Ammon's horn (tissue), 1 donor: ENCODE results near the gene NEMP2.
A peak's percentile ranks its signal among the peaks of the same experiment; 100 is the strongest.
"Not testable (repeated sequence)": the region's sequence is repeated elsewhere in the genome, so short reads cannot be mapped to it uniquely, and the experiment has no call there.

ENCODE experiments used
- DNase-seq: peaks from one replicate; pipeline ENCODE4 v3.0.0-alpha.2; 2016; ENCODE audit warnings: low spot score

NEMP2 gene

DNA sequence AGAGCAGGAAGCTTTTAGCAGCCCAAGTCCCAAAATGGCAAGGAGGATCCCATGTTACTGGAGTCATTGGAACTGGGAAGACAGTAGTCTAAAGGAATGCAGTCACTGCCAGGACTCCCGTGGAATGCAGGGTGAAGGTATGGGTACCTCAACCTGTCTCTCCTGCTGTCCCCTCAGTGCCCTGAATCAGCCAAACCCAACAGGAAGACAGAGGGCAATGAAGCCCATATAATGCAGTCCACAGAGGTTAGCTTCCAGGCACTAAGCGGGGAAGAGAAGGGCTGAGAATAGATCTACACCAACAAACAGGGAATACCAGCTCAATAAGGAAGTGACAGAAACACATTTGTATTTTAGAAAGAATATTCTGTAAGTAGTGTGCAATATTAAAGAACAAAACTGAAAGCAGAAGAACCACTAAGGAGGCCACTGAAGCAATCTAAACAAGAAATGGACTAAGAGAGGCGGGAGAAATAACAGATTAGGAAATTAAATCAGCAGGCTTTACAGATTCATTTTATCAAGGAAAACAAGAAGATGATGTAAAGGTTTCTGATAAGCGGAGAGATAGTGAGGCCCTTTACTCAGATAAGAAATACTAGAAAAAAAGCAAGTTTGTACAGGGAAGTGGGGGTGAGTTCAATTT, 8.3 kb downstream of the NEMP2 start:
- no peak for DNase-seq

DNA sequence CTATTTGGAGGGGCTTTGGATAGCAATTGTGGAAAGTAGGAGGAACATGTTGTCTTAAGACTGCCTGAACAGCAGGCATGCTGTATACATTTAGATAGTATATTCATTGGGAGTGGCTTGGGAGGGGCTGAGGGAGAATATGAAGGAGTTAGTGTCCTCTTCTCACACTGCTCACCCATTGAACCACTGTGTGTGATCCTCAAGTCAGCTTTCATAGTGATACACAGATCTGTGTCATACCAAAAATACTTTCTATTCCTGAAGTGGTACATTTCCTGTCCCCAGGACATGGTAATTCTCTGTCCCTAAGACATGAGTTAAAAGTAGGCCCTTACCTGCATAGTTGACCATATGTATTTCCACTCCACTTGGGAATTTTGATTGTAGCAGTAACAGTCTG, 9.6 kb downstream of the NEMP2 start:
- DNase-seq: no peak

DNA sequence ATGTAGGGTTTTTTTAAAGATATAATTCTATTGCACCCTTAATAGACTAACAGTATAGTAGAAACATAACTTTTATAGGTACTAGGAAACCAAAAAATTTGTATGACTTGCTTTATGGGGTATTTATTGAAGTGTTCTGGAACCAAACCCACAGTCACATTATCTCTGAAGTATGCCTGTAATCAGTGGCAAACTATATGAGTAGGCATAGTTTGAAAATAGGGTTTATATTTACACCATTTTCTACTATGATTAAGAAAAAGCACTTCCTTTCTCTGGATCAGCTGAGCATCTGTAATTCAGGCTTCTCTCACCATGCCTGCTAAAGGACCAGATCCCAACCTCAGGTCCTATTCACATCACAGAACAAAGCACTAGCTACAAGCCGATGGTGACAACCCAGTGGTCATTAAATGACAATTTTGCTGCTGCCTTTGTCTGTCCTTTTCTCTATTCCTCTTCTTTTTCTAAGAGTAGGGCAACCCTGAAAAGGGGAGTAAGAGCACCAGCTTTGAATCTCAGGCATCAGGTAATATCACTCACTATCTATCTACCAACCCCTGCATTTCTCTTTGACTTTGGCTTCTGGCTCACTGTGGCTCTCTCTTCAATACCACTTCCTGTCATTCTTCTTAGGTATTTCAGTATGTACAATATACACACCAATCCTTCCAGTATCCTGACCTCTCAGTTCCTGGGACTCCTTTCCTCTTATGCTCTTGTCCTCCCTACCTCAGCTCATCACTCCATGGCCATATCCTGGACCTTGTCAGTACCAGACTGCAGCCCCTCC, 14.4 kb downstream of the NEMP2 start:
- DNase-seq: no peak

DNA sequence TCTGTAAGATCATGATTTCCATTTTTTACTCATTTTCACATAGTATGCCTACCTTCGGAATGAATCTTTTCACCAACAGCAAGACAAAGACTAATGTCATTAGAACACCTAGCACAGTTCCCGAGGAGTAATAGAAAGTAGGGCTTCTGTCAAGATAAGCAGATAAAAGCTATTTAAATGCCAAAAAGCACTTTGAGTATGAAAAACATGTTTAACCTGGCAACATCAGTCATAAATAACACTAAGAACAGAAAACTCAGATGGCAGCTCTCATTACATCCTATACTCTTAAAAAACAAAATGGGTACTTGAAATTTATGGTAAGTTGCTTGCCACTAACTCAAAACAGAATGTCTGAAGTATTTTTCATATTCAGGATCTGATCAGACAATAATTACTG, 17.1 kb downstream of the NEMP2 start:
- DNase-seq: no peak

DNA sequence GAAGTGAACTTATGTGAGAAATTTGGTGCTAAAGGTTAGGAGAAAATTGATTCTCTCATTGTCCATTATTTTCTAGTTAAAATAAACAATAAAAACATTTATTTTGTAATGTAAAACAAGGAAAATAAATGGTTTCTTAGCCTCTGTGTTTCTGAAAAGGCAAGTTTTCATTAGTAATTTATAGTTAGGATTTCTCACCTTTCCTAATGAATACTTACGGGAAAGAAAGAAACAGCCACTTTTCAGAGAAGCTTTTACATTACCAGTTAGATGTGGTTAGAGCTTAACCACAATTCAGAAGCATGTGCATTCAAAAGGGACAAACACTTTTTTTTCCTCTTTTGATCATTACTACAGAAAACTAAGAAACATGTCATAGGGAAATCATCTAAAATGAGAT, 18.8 kb downstream of the NEMP2 start:
- DNase-seq: no peak

DNA sequence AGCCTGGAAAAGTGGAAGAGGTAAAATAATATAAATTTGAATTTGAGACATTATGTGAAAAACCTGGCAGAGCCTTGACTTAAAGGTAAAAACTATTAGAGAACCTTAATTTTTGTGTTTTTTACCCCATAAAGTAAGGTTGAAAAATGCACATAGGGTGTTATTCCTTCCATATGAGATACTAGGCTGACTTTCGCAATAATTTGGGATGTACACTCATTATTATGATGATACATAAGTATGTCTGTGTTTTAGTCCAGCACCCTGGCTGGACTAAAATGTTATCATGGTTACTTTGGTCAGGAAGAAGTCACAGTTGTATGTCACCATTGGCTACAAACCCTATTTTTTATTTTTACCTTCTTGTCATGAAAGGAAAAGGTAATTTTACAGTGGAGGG, 19.8 kb downstream of the NEMP2 start:
- no peak for DNase-seq

DNA sequence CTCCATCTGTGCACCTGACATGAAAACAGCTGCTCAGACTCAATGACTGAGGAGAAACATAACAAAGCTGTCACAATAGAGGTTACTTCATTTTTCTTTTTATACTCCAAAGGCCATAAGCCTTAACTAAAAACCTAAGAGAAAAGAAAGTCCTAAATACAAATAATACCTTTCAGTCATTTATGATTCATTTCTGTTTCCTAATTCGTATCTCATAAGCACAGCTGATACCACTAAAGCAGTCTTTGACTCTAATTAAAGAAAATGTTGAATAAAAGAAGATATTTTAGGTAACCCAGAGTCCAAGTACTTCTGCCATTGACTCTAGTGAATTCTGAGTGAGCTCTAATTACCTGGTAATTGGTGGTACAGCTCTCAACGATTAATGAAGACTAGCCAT, 20.6 kb downstream of the NEMP2 start:
- no peak for DNase-seq

DNA sequence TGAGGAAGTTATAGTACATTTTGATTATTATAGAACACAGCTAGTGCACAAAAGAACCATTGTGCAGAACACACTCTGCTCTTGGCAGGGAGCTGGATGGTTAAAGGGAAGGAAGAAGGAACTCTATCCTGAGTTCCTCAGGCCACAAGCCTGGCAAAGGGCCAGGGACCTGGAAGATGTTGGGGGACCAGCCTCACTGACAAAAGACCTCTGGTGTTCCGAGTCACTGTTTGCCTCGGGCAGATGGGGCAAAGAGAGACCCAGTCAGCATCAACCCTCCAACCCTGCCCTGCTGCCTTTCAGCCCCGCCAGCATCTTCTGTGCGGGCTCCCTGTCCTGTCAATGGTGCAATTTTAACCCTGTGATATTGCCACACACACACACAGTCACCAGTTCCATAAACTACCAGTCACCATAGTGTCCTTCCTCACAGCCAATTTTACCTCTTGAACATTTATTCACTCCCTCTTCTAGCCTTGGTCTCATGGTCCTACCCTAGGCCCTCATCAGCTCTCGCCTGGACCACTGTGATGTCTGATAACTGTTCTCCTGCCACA, 21.9 kb downstream of the NEMP2 start:
- DNase-seq: no peak

DNA sequence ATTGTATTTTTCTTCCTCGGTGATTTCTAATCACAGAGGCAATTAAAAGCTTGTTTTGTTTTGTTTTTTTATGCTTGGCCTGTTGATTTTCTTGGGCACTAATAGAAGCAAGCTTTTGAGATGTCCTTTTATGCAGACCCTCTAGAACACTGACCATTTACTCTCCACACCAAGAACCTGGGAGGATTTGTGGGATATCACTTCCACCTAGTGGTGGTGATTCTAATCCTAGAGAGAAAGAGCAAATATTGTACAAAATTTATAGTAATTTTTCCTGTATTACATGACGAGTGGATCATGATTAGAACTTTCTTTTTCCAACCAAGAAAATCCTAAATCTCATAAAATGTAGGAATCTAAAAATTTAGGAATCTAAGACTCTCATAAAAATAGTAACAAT, 23.4 kb downstream of the NEMP2 start:
- DNase-seq: peak; percentile 37

DNA sequence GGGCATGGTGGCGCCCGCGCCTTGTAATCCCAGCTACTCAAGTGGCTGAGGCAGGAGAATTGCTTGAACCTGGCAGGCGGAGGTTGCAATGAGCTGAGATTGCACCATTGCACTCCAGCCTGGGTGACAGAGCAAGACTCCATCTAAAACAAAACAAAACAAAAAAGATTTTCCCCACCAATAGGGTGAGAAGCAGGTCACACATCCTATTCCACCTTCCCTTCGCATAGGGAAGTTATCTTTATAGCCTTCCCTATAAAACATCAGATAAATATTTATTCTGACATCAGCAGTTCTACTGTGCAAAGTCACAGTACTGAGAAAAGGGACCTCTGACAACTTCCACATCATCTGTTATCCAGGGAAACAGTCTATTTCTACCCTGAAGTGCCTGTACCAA, 24.6 kb downstream of the NEMP2 start:
- DNase-seq: not testable (repeated sequence)

DNA sequence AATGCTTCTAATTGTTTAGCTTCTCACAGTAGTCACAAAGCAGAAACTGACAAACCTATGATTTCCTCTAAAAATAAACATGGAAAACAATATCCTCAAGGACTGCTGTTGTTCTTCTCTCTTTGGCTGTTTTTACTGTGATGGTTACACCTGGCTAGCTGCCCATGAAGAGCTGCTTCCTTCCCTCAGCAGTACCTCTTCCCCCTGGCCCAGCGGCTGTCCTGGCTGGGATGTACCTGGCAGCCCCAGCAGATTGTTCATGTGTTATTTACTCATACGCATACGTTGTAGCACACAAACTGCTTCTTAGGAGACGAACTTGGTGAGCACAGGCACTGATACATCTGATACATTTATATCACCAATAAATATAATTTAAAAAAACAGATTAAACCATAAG, 27.4 kb downstream of the NEMP2 start:
- DNase-seq: no peak

DNA sequence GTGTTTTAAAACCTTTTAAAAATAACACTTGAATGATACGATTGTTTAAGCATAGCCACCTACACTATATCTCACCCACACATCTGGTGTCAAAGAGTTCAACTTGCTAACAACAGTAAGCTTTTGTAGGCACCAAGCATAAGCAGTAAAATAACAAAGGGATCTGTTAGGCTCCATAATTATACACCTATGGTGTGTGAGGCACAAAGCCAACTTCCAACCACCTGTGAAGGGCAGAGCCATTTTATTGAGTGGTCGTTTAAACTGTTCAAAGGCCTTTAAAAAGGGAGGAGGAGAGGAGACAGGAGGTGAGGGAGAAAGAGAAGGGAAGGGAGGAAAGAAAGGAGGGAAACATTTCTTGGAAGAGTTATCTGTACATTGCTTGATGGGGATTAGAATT, 27.9 kb downstream of the NEMP2 start:
- DNase-seq: no peak

DNA sequence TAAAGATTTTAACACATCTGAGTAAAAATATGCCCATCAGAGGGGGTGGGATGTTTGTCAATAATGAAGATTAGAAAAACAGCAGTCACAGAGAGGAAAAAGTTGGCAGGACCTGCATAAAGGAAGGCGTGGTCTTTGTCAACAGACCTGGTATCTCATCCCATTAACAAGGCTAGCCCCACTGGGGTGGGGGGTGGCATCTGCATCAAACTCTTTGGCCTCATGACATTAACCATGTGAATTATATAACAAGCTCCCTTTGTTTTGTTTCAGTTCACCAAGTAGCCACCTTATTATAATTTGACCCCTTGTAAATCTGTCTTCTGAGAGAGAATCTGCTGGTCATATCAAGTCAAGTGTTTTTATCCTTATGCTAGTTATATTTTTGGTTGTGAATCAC, 28.8 kb downstream of the NEMP2 start:
- DNase-seq: no peak

DNA sequence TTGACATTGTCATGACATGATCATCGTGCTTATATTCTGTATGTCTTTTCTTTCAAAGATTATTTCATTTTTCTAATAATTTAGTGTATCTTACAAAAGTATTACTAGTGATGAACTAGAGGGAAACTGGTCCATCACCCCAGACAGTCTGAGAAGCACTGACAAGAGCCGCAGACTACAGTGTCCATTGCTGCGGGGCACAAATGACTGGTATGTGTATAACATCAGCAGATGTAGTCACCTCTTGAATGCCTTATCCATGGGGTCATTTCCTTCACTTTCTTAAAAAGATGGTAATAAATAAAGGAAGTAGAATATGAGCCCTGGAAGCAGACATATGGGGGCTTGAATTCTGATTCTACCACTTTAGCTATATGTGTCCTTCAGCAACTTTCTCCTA, 29.6 kb downstream of the NEMP2 start:
- no peak for DNase-seq

DNA sequence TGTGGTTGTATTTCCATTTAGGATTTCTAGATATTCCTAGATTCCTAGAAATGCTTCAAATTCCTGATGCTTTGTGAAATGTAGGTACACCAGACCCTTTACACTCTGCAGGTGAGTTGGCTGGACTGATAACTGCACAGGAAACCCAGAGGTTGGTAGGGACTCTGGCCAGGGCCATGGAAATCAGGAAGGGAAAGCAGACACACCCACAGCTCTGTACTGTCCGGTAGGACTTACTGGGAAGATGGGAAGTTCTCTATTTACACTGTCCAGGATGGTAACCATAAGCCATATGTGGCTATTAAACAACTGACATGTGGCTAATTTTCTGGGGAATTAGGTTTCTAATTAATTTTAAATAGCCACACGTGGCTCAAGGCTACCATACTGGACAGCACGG, 31.4 kb downstream of the NEMP2 start:
- no peak for DNase-seq

DNA sequence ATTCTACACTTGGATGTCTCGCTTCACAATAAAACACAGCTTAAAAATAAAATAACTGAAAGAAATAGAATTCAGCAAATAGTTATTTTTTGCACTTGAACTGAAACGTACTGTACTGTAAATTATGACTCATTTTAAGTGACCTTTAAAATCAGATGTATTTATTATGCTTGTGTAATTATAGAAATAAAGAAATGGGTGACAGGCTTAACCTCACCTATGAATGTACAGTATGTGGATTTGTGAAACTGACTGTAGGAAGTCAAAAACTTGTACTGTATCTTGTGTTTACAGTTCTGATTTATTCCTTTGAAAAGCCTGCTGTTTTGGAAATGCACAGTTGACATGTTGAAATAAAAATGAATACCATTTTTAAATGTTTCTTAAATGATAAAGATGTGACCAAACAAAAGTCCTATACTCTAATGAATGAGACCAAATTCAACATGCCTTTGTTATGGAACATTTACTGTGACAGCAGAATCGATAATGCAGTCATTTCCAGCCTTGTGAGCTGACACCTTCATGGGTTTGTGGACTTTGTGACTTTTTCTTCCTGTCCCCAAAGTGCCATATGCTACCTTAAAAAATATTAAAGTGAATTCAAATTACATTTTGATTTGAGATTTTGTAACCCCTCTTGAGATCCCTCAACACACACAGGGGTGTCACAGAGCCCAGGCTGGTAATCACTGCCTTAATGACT, 32.7 kb downstream of the NEMP2 start:
- DNase-seq: no peak

DNA sequence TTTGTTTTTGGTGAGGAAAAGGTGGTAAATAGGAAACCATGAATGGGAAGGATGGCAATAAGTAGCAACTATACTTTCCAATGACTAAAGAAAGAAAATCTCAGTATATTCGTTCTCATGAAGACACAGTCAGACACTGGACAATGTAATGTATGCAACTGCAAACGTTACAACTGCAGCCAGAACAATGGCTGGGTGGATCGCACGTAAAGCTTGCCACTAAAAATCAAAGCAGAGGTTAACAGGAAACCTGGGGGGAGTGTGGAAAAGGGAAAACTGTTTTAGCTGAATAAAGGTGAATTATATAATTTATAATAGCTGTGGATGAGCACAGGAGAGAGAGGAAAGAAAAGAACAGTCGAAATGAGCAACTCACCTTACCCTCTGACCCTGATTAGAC, 33.3 kb downstream of the NEMP2 start:
- no peak for DNase-seq

DNA sequence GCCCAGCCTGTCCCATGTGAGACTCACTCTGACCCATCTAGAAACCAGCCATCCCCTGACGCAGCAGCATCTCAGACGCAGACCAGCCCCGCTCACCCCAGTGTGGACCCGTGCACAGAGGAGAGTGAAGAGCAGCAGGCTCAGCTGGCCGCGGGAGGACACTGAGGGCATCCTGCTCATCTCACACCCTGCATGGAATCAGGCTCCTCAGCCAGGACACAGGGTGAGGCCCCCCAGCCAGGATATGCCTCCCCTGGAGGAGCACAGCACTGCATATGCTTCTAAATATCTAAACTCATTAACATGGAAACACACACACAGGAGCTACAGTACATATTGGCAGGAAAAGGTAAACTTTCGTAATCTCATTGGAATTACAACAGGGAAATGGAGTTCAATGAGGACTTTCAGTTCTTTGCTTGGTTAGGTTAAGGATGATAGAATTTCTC, 34.4 kb downstream of the NEMP2 start:
- DNase-seq: no peak

DNA sequence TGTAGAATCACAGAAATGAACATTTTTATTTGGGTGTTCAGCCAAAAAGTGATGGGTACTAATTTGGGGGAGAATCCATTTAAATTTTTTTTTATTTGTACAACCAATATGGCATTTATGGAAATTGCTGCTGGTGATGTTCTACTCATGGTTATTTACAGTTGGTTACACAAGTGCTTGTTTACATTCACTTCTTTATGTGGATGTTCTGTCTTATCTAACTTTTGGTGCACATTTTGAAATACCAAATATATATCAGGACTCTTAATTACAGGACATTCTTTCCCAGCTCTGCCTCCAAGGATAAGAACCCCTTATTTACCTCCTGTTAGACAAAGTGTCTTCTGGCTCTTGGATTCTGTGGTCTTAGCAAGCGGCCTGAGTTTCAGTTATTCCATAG, 35.2 kb downstream of the NEMP2 start:
- no peak for DNase-seq

DNA sequence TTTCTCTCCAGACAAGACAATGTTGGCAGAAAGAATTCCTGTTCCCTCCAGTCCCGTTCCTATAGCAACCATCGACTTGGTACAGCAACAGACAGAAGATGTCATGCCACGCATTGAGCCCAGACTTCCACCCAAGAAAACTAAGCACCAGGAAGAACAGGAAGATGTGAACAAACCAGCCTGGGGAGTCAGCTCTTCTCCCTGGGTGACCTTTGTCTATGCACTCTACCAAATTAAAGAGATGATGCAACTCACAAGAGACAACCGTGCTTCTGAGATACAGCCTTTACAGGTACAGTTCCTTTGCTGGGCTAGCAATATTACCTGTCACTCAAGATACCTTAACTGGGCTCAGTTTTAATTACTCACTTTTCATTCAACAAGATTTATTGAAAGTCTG, 37.1 kb downstream of the NEMP2 start:
- DNase-seq: peak; percentile 60

DNA sequence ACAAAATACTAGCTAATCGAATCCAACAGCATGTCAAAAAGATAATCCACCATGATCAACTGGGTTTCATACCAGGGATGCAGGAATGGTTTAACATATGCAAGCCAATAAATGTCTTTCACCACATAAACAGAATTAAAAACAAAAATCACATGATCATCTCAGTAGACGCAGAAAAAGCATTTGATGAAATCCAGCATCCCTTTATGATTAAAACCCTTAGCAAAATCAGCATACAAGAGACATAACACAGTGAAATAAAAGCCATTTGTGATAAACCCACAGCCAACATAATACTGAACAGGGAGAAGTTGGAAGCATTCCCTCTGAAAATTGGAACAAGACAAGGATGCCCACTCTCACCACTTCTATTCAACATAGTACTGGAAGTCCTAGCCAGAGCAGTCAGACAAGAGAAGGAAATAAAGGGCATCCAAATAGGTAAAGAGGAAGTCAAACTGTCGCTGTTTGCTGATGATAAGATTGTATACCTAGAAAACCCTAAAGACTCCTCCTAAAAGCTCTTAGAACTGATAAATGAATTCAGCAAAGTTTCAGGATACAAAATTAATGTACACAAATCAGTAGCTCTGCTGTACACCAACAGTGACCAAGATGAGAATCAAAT, 39.8 kb downstream of the NEMP2 start:
- not testable (repeated sequence) for DNase-seq

DNA sequence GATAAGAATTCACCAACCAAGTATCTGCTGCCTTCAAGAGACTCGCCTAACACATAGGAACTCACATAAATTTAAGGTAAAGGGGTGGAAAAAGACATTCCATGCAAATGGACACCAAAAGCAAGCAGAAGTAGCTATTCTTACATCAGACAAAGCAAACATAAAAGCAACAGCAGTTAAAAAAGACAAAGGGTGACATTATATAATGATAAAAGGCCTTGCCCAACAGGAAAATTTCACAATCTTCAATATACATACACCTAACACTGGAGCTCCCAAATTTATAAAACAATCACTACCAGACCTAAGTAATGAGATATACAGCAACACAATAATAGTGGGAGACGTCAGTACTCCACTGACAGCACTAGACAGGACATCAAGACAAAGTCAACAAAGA, 41.4 kb downstream of the NEMP2 start:
- no peak for DNase-seq
